GM12872 (cell line): ENCODE results near the gene FALEC.

Experiments
- CTCF ChIP-seq: IDR thresholded peaks from 3 replicates; pipeline ENCODE4 v1.5.1; 2011; ENCODE audit warnings: low read depth, mild to moderate bottlenecking, low read length, moderate library complexity; ENCODE audit not compliant: insufficient read depth

Gene FALEC

GRCh38 chr1:150575072-150575489, 59.5 kb downstream of the FALEC start:
- TF ChIP-seq CTCF, result no peak

- TF ChIP-seq CTCF, result no peak
These were observed 60.2 kb downstream of the FALEC start for GRCh38 chr1:150575518-150576366.

GRCh38 chr1:150576367-150576711, 60.8 kb downstream of the FALEC start:
- TF ChIP-seq CTCF, result no peak

GRCh38 chr1:150576794-150577556, 61.4 kb downstream of the FALEC start:
- TF ChIP-seq CTCF, result no peak

- no peak for TF ChIP-seq CTCF
These were observed 62.2 kb downstream of the FALEC start for GRCh38 chr1:150577557-150578271.

GRCh38 chr1:150578272-150579109, 62.9 kb downstream of the FALEC start:
- TF ChIP-seq CTCF, result no peak
